IMR-90 (cell line): ENCODE results near the gene ASCL1. TPM values are rescaled to one million over a fixed set of nuclear protein-coding genes. Genes with fewer than 3 reads are reported as not detected.

ENCODE experiments used
- ATAC-seq: fragments of 200-7000 bp; cut with Tn5 transposase; 2 replicates; pipeline ENCODE4 v1.9.1; 2020; ENCODE audit warnings: low read depth, mild to moderate bottlenecking, moderate library complexity
- BruUV-seq: library from RNA; stranded (reverse); fragments of 400-500 nt; replicated peaks from 2 replicates; lab custom pipeline; 2021; lab: Mats Ljungman, UMichigan
- CTCF ChIA-PET: fragments of 300-600 bp; formaldehyde crosslinking; extraction: SDS; loops from one replicate; lab custom pipeline; 2021; ENCODE audit warnings: antibody characterized with exemption; lab: Yijun Ruan, JAX
- POLR2A ChIA-PET: fragments of 300-600 bp; sonication (Branson Sonifier 250); formaldehyde crosslinking; loops from one replicate; lab custom pipeline; 2022; ENCODE audit warnings: antibody characterized with exemption; ENCODE audit not compliant: unreplicated experiment; lab: Charles Lee
- DNase-seq: peaks from one replicate; pipeline ENCODE4 v3.0.0; 2013
- H2AFZ ChIP-seq: replicated peaks from 2 replicates; pipeline ENCODE3; 2013; ENCODE audit warnings: low read length, mild to moderate bottlenecking; ENCODE audit not compliant: poor library complexity
- H2AK5ac ChIP-seq: 2 replicates; pipeline ENCODE4 v1.6.1; 2013; ENCODE audit warnings: low read depth, low read length, inconsistent platforms
- H2AK9ac ChIP-seq: replicated peaks from 2 replicates; pipeline ENCODE3; 2013; ENCODE audit warnings: mild to moderate bottlenecking, low read depth, low read length, moderate library complexity; ENCODE audit not compliant: poor library complexity
- H2BK120ac ChIP-seq: 2 replicates; pipeline ENCODE4 v1.6.1; 2013; ENCODE audit warnings: low read depth, low read length, inconsistent platforms
- H2BK15ac ChIP-seq: 3 replicates; pipeline ENCODE4 v1.6.1; 2013; ENCODE audit warnings: low read depth, low read length, inconsistent platforms
- H2BK20ac ChIP-seq: 2 replicates; pipeline ENCODE4 v1.6.1; 2013; ENCODE audit warnings: low read depth, mild to moderate bottlenecking, inconsistent platforms, low read length, moderate library complexity
- H2BK5ac ChIP-seq: 2 replicates; pipeline ENCODE4 v1.6.1; 2013; ENCODE audit warnings: mild to moderate bottlenecking, low read depth, low read length, inconsistent platforms; ENCODE audit not compliant: poor library complexity, severe bottlenecking
- H3K14ac ChIP-seq: replicated peaks from 2 replicates; pipeline ENCODE4 v1.6.1; 2013; ENCODE audit warnings: low read depth, low read length, inconsistent platforms
- H3K18ac ChIP-seq: 2 replicates; pipeline ENCODE4 v1.6.1; 2013; ENCODE audit warnings: low read depth, low read length, control low read depth
- H3K23ac ChIP-seq: 2 replicates; pipeline ENCODE4 v1.6.1; 2013; ENCODE audit warnings: low read depth, low read length, inconsistent platforms
- H3K27ac ChIP-seq: 2 replicates; pipeline ENCODE4 v1.5.1; 2013; ENCODE audit warnings: mild to moderate bottlenecking, control low read depth, low read length; ENCODE audit not compliant: insufficient read depth
- H3K27me3 ChIP-seq: 2 replicates; pipeline ENCODE4 v1.6.1; 2013; ENCODE audit warnings: low read length; ENCODE audit not compliant: control insufficient read depth, insufficient read depth
- H3K36me3 ChIP-seq: 2 replicates; pipeline ENCODE4 v1.6.1; 2013; ENCODE audit warnings: low read length, mixed read lengths; ENCODE audit not compliant: control insufficient read depth, insufficient read depth
- H3K4ac ChIP-seq: 2 replicates; pipeline ENCODE4 v1.6.1; 2013; ENCODE audit warnings: low read depth, low read length, inconsistent platforms
- H3K4me1 ChIP-seq: 2 replicates; pipeline ENCODE4 v1.6.1; 2013; ENCODE audit warnings: low read length, mixed read lengths; ENCODE audit not compliant: control insufficient read depth, insufficient read depth
- H3K4me2 ChIP-seq: 2 replicates; pipeline ENCODE4 v1.6.1; 2013; ENCODE audit warnings: low read depth, mild to moderate bottlenecking, control low read depth, low read length, moderate library complexity
- H3K4me3 ChIP-seq: 2 replicates; pipeline ENCODE4 v1.5.1; 2013; ENCODE audit warnings: low read depth, mild to moderate bottlenecking, control low read depth, low read length, moderate library complexity; ENCODE audit not compliant: insufficient read depth
- H3K56ac ChIP-seq: 2 replicates; pipeline ENCODE4 v1.6.1; 2013; ENCODE audit warnings: low read length, inconsistent platforms; ENCODE audit not compliant: insufficient read depth; ENCODE audit errors: extremely low read depth
- H3K79me1 ChIP-seq, 2 experiments: 2 replicates each; pipeline ENCODE4 v1.6.1; 2013; ENCODE audit warnings: low read length in 2 of 2, inconsistent platforms in 1 of 2, low read depth in 1 of 2
- H3K9ac ChIP-seq: 2 replicates; pipeline ENCODE4 v1.6.1; 2013; ENCODE audit warnings: low read depth, low read length, control low read depth
- H3K9me1 ChIP-seq: 2 replicates; pipeline ENCODE4 v1.6.1; 2013; ENCODE audit warnings: low read length, inconsistent platforms; ENCODE audit not compliant: insufficient read depth
- H3K9me3 ChIP-seq: 2 replicates; pipeline ENCODE4 v1.6.1; 2013; ENCODE audit warnings: low read length; ENCODE audit not compliant: control insufficient read depth, insufficient read depth
- H4K20me1 ChIP-seq: 2 replicates; pipeline ENCODE4 v1.6.1; 2013; ENCODE audit warnings: low read length, inconsistent platforms; ENCODE audit not compliant: insufficient read depth
- H4K5ac ChIP-seq: 2 replicates; pipeline ENCODE4 v1.6.1; 2013; ENCODE audit warnings: mild to moderate bottlenecking, low read depth, low read length, control low read depth
- H4K8ac ChIP-seq, 2 experiments: 2 replicates each; pipeline ENCODE4 v1.6.1; 2013; ENCODE audit warnings: low read depth in 2 of 2, low read length in 2 of 2, control low read depth in 1 of 2, inconsistent platforms in 1 of 2
- H4K91ac ChIP-seq: 2 replicates; pipeline ENCODE4 v1.6.1; 2013; ENCODE audit warnings: low read depth, low read length, inconsistent platforms; ENCODE audit not compliant: insufficient read depth
- BHLHE40 ChIP-seq: fragments of 150-350 bp; IDR thresholded peaks from 2 replicates; pipeline ENCODE4 v1.6.1; 2016; ENCODE audit warnings: mild to moderate bottlenecking, low read depth, low read length
- ELK1 ChIP-seq: fragments of 150-350 bp; IDR thresholded peaks from 2 replicates; pipeline ENCODE4 v1.6.1; 2016; ENCODE audit warnings: low read depth, mild to moderate bottlenecking, low read length, moderate library complexity, borderline replicate concordance
- FOS ChIP-seq: fragments of 150-350 bp; IDR thresholded peaks from 2 replicates; pipeline ENCODE4 v1.6.1; 2016; ENCODE audit warnings: low read depth, low read length
- MAFK ChIP-seq: IDR thresholded peaks from 2 replicates; pipeline ENCODE4 v1.6.1; 2012; ENCODE audit warnings: low read depth, low read length, improper control_type of control experiment
- MAZ ChIP-seq: IDR thresholded peaks from 2 replicates; pipeline ENCODE4 v1.6.1; 2012; ENCODE audit warnings: low read depth, mild to moderate bottlenecking, low read length, improper control_type of control experiment, moderate library complexity, borderline replicate concordance
- MXI1 ChIP-seq: IDR thresholded peaks from 2 replicates; pipeline ENCODE4 v1.6.1; 2012; ENCODE audit warnings: low read depth, mild to moderate bottlenecking, low read length, moderate library complexity, borderline replicate concordance
- NFE2L2 ChIP-seq: fragments of 150-350 bp; IDR thresholded peaks from 2 replicates; pipeline ENCODE4 v1.6.1; 2016; ENCODE audit warnings: low read depth, mild to moderate bottlenecking, low read length
- RCOR1 ChIP-seq: IDR thresholded peaks from 2 replicates; pipeline ENCODE4 v1.6.1; 2012; ENCODE audit warnings: mild to moderate bottlenecking, low read length, improper control_type of control experiment; ENCODE audit not compliant: insufficient replicate concordance
- SMC3 ChIP-seq: fragments of 150-350 bp; IDR thresholded peaks from 2 replicates; pipeline ENCODE4 v1.6.1; 2016; ENCODE audit warnings: low read depth, mild to moderate bottlenecking, antibody characterized with exemption, low read length, moderate library complexity
- WGBS, 2 experiments: methylation state at CpG; one replicate each; pipeline versions ENCODE4 v1.1.5 to v1.1.7; 2013; ENCODE audit warnings: missing lambda C conversion rate in 2 of 2; ENCODE audit not compliant: insufficient read length in 1 of 2; ENCODE audit errors: extremely low coverage in 2 of 2; 5-methylcytosine and 5-hydroxymethylcytosine counted together
- dilution Hi-C: fragments of 300-500 bp; cut with HindIII; formaldehyde crosslinking; loops from one replicate; pipeline ENCODE4 v1.14.3; 2018; ENCODE audit warnings: low sequenced_read_pairs; ENCODE audit not compliant: unreplicated experiment
- in situ Hi-C: fragments of 300-500 bp; cut with MboI; formaldehyde crosslinking; loops from 3 replicates; pipeline ENCODE4 v1.14.3; 2019; ENCODE audit warnings: low sequenced_read_pairs, inconsistent platforms, mixed read lengths
- intact Hi-C: fragments of 100-400 bp; cut with micrococcal nuclease; formaldehyde crosslinking; loops from 2 replicates; pipeline ENCODE4 v1.10.0; 2022
- polyA plus RNA-seq, 3 experiments: library from polyadenylated mRNA; depleted of rRNA; stranded (reverse); fragments of >200 nt; gene quantifications; 2 replicates each; pipeline ENCODE4 v1.2.3, GENCODE V29; 2012; ENCODE audit warnings: low replicate concordance in 1 of 3
- total RNA-seq: library from RNA; depleted of rRNA; stranded (reverse); fragments of >200 nt; gene quantifications from 2 replicates; pipeline ENCODE4 v1.2.3, GENCODE V29; 2012

ASCL1 gene
- total and polyA plus RNA-seq, 2 of the 4 experiments (the other 2 are of a cell fraction) = not detected

GRCh38 chr12:102916252-102917025 is 41.0 kb upstream of the ASCL1 start:
- Histone ChIP-seq H3K4me1 (no peaks in the 10 kb centered on the region), H2BK15ac (no peak overlapping the region), H3K4ac (no peak overlapping the region), H3K9me1 (no peaks in the 10 kb centered on the region), H3K27ac (no peak overlapping the region), H4K91ac (no peak overlapping the region), H2AFZ (no peak overlapping the region), H4K5ac (no peak overlapping the region), H2BK20ac (no peak overlapping the region), H3K18ac (no peak overlapping the region), H3K27me3 (no peaks in the 10 kb centered on the region), H2AK9ac (no peak overlapping the region), H3K23ac (no peak overlapping the region), H3K9ac (no peak overlapping the region), H4K8ac (no peak overlapping the region), H3K36me3 (no peaks in the 10 kb centered on the region), H3K14ac (no peak overlapping the region), H2AK5ac (no peak overlapping the region), H3K79me1 (no peaks in the 10 kb centered on the region), H3K56ac (no peak overlapping the region), H3K4me3 (no peak overlapping the region), H4K20me1 (no peaks in the 10 kb centered on the region), H3K9me3 (peaks cover 3% of the 10 kb centered on the region; the same call in 1 of the 2 replicates), H3K4me2 (no peak overlapping the region), H2BK5ac (no peak overlapping the region), H2BK120ac (no peak overlapping the region)
- TF ChIP-seq NFE2L2 (no peak), FOS (no peak), MAFK (no peak), BHLHE40 (no peak), SMC3 (no peak), MXI1 (no peak), ELK1 (no peak), RCOR1 (no peak), MAZ (no peak)
- dilution Hi-C loops = no loop called here
- in situ Hi-C loops = no loop called here
- DNase-seq (no peak), ATAC-seq (no peak)
- intact Hi-C loops = no loop called here
- no TSS peak for BruUV-seq
- 20% methylated on average over 1 of the region's 5 CpGs; no CpG with 5 or more reads in 1 of the 2 experiments for WGBS, 2 experiments
- ChIA-PET POLR2A (no interaction called here), CTCF (no interaction called here)
